ENCODE data around the gene TEX44.
"Not testable (repeated sequence)": the region's sequence is repeated elsewhere in the genome, so short reads cannot be mapped to it uniquely, and the experiment has no call there.

Gene TEX44

GRCh38 chr2:231573698-231574421, 18.8 kb upstream of the TEX44 start:
- TF ChIP-seq CTCF (IDR thresholded peaks at IDR 0.05; ENCODE audit: insufficient read depth, low read depth, low read length, missing control alignments): no peak
- no peak overlapping the region for H3K4me3 ChIP-seq (ENCODE audit: low read length)
- DNase-seq (ENCODE audit: low read depth): no peak

GRCh38 chr2:231575612-231576256, 16.9 kb upstream of the TEX44 start:
- no peak overlapping the region for H3K4me3 ChIP-seq (ENCODE audit: low read length)
- DNase-seq (ENCODE audit: low read depth): no peak
- TF ChIP-seq CTCF (IDR thresholded peaks at IDR 0.05; ENCODE audit: insufficient read depth, low read depth, low read length, missing control alignments): no peak

GRCh38 chr2:231576465-231576864, 16.2 kb upstream of the TEX44 start:
- TF ChIP-seq CTCF (IDR thresholded peaks at IDR 0.05; ENCODE audit: insufficient read depth, low read depth, low read length, missing control alignments): no peak
- no peak overlapping the region for H3K4me3 ChIP-seq (ENCODE audit: low read length)
- no peak for DNase-seq (ENCODE audit: low read depth)

- H3K4me3 ChIP-seq (ENCODE audit: low read length); DNase-seq (ENCODE audit: low read depth): not testable (repeated sequence)
These were observed 14.0 kb upstream of the TEX44 start for GRCh38 chr2:231578655-231579054.

- no peak for TF ChIP-seq CTCF (IDR thresholded peaks at IDR 0.05; ENCODE audit: insufficient read depth, low read depth, low read length, missing control alignments)
- DNase-seq (ENCODE audit: low read depth): no peak
- no peak overlapping the region for H3K4me3 ChIP-seq (ENCODE audit: low read length)
These were observed 13.1 kb upstream of the TEX44 start for GRCh38 chr2:231579560-231579959.

GRCh38 chr2:231581328-231581727, 11.3 kb upstream of the TEX44 start:
- DNase-seq (ENCODE audit: low read depth): no peak
- no peak for TF ChIP-seq CTCF (IDR thresholded peaks at IDR 0.05; ENCODE audit: insufficient read depth, low read depth, low read length, missing control alignments)
- no peak overlapping the region for H3K4me3 ChIP-seq (ENCODE audit: low read length)

GRCh38 chr2:231583982-231584381, 8.7 kb upstream of the TEX44 start:
- no peak for DNase-seq (ENCODE audit: low read depth)
- H3K4me3 ChIP-seq (ENCODE audit: low read length): no peak overlapping the region
- TF ChIP-seq CTCF (IDR thresholded peaks at IDR 0.05; ENCODE audit: insufficient read depth, low read depth, low read length, missing control alignments): no peak

GRCh38 chr2:231587744-231588143, 4.9 kb upstream of the TEX44 start:
- H3K4me3 ChIP-seq (ENCODE audit: low read length); DNase-seq (ENCODE audit: low read depth): not testable (repeated sequence)

All from epithelial cell of esophagus (primary cell).